Measurements from ENCODE around the gene ELAVL3. TPM values are rescaled to one million over a fixed set of nuclear protein-coding genes. Genes with fewer than 3 reads are reported as not detected.
"Not testable (repeated sequence)": the region's sequence is repeated elsewhere in the genome, so short reads cannot be mapped to it uniquely, and the experiment has no call there.

ELAVL3 gene
- total RNA-seq, 1 experiment from 2014 or later = not detected

DNA sequence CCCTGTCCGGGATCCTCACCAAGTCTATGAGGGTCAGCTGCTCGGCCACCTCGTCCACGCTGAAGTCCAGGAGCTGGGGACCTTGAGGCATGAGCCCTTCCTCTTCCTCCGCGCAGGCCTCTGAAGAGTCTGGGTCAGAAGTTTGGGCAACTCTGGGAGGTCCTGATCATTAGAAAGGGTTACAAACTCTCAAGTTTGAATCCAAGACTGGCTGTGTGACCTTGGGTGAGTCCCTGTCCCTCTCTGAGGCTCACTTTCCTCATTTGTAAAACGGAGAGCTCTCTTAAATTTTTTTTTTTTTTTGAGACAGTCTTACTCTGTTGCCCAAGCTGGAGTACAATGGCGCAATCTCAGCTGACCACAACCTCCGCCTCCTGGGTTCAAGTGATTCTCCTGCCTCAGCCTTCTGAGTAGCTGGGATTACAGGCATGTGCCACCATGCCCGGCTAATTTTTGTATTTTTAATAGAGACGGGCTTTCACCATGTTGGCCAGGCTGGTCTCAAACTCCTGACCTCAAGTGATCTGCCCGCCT lies 74.1 kb downstream of the ELAVL3 start:
- not testable (repeated sequence) for DNase-seq (ENCODE audit: low read depth)

- DNase-seq (ENCODE audit: low read depth) = no peak
These were observed 74.8 kb downstream of the ELAVL3 start for GRCh38 chr19:11405846-11406643.

- no peak for DNase-seq (ENCODE audit: low read depth)
These were observed 76.1 kb downstream of the ELAVL3 start for GRCh38 chr19:11404588-11405222.

GRCh38 chr19:11401808-11402543 lies 78.9 kb downstream of the ELAVL3 start:
- DNase-seq (ENCODE audit: low read depth) = no peak

Other genes starting within 250 kb of the ELAVL3 start
- gene ANGPTL8, start 241.4 kb downstream of the ELAVL3 start, total RNA-seq (2014; rRNA removed; shearing (Covaris generic)) = not detected in 2 replicates
- gene DOCK6, start 218.5 kb downstream of the ELAVL3 start, total RNA-seq (2014; rRNA removed; shearing (Covaris generic)) = 1.8 and 13.0 TPM in 2 replicates
- gene TSPAN16, start 184.9 kb downstream of the ELAVL3 start, total RNA-seq (2014; rRNA removed; shearing (Covaris generic)) = not detected in 2 replicates
- gene RAB3D, start 141.4 kb downstream of the ELAVL3 start, total RNA-seq (2014; rRNA removed; shearing (Covaris generic)) = 0.17 and 0.74 TPM in 2 replicates
- 206 and 246 TPM in 2 replicates for gene TMEM205, start 134.8 kb downstream of the ELAVL3 start, total RNA-seq (2014; rRNA removed; shearing (Covaris generic))
- 4.7 and 7.9 TPM in 2 replicates for gene CCDC159, start 134.5 kb downstream of the ELAVL3 start, total RNA-seq (2014; rRNA removed; shearing (Covaris generic))
- 27.9 and 31.6 TPM in 2 replicates for gene PLPPR2, start 125.6 kb downstream of the ELAVL3 start, total RNA-seq (2014; rRNA removed; shearing (Covaris generic))
- 2.4 and 2.7 TPM in 2 replicates for gene SWSAP1, start 106.4 kb downstream of the ELAVL3 start, total RNA-seq (2014; rRNA removed; shearing (Covaris generic))
- gene EPOR, start 96.7 kb downstream of the ELAVL3 start, total RNA-seq (2014; rRNA removed; shearing (Covaris generic)) = 10.5 and 10.7 TPM in 2 replicates
- 2.5 and 3.7 TPM in 2 replicates for gene RGL3, start 61.7 kb downstream of the ELAVL3 start, total RNA-seq (2014; rRNA removed; shearing (Covaris generic))
- gene ODAD3, start 45.9 kb downstream of the ELAVL3 start, total RNA-seq (2014; rRNA removed; shearing (Covaris generic)) = 0.32 and 0.54 TPM in 2 replicates
- 65.9 and 132 TPM in 2 replicates for gene PRKCSH, start 45.4 kb downstream of the ELAVL3 start, total RNA-seq (2014; rRNA removed; shearing (Covaris generic))
- gene ZNF653, start 24.8 kb upstream of the ELAVL3 start, total RNA-seq (2014; rRNA removed; shearing (Covaris generic)) = 5.2 and 21.1 TPM in 2 replicates
- 29.5 and 43.3 TPM in 2 replicates for gene ECSIT, start 48.1 kb upstream of the ELAVL3 start, total RNA-seq (2014; rRNA removed; shearing (Covaris generic))
- gene CNN1, start 57.8 kb upstream of the ELAVL3 start, total RNA-seq (2014; rRNA removed; shearing (Covaris generic)) = 30.5 and 31.4 TPM in 2 replicates
- gene ELOF1, start 78.2 kb upstream of the ELAVL3 start, total RNA-seq (2014; rRNA removed; shearing (Covaris generic)) = 84.6 and 136 TPM in 2 replicates
- gene ACP5, start 96.6 kb upstream of the ELAVL3 start, total RNA-seq (2014; rRNA removed; shearing (Covaris generic)) = 0.39 and 0.76 TPM in 2 replicates
- gene ZNF627, start 116.4 kb upstream of the ELAVL3 start, total RNA-seq (2014; rRNA removed; shearing (Covaris generic)) = 10.6 and 22.6 TPM in 2 replicates